GM12875 (cell line): ENCODE measurements around the gene OTOR.

Source experiments
- H3K4me3 ChIP-seq: one replicate; pipeline ENCODE4 v1.5.1; 2011; ENCODE audit warnings: low read depth, low read length, control low read depth
- CTCF ChIP-seq: IDR thresholded peaks from 2 replicates; pipeline ENCODE4 v1.5.1; 2011; ENCODE audit warnings: low read depth, mild to moderate bottlenecking, control low read depth, inconsistent platforms, low read length, moderate library complexity, borderline replicate concordance; ENCODE audit not compliant: insufficient read depth

OTOR gene

GRCh38 chr20:16710781-16711180 lies 37.4 kb upstream of the OTOR start:
- no peak for TF ChIP-seq CTCF
- H3K4me3 ChIP-seq: no peak overlapping the region

DNA sequence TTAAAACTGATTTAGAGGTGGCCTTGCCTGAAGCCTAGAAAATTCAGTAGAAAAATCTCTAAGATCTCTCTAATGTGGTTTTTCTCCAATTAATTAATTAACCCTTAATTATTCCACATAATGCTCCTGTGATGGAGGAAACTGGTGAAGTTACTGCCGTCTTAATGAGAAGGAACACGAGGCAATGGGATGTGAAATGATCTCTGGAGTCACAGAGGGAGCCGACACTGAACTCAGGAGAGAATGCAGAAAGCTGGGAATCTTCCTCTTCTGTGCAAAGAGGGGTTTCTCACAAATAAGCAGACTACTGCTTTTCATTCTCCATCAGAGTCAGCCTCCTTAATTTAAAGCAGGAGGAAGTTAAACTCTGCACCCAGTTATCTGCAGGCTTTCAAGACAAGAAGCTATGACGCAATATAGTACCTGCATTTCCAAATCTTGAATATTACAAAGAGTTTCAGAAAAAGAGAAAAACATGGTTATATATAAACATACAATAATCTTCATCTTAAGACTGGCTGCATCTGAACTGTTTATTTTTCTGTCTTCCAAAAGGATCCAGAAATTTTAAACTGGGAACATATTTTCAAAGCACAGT lies 36.4 kb upstream of the OTOR start:
- no peak overlapping the region for H3K4me3 ChIP-seq
- TF ChIP-seq CTCF: no peak

DNA sequence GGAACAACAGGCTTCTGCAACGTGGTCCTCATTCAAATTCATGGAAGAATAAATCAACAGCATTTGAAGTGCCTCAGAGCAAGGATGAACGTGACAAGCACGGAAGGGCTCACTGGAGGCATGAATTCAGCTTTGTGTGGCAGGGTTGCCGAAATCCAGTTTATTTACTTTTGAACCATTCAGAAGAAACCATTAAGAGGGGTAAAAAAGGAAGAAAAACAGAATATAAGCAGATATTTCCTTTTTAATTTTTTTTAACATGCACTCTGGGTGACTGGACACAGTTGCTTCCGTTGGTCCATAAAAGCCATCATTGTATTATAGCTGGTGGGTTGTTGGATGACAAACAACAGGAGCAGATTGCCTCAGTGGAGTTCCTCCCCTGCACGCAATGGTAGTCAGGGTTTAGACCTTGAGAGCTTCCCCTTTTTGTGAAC lies 35.6 kb upstream of the OTOR start:
- no peak for TF ChIP-seq CTCF
- H3K4me3 ChIP-seq: no peak overlapping the region

- TF ChIP-seq CTCF: no peak
- H3K4me3 ChIP-seq: no peak overlapping the region
Observed at GRCh38 chr20:16713066-16713465, 35.1 kb upstream of the OTOR start.

DNA sequence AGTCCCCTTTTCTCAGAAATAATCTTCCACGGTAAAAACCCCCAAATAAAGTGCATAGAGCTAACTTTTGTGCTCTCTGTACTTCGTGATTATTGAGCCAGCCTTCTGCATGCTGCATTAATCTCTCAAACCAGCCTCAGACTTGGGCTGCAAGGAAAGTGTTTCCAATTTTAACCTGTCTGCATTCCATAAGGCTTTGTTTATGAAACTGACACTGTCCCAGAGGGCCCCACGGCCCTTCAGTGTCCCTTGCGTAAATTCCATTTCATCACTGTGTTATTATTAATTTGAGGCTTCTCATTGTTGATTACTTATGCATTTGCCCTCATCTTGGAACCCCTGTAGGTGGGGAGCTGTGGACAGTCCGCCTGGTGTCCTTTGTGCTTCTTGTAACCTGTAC lies 33.9 kb upstream of the OTOR start:
- no peak overlapping the region for H3K4me3 ChIP-seq
- TF ChIP-seq CTCF: no peak

GRCh38 chr20:16714751-16715150 lies 33.4 kb upstream of the OTOR start:
- H3K4me3 ChIP-seq: no peak overlapping the region
- TF ChIP-seq CTCF: no peak

DNA sequence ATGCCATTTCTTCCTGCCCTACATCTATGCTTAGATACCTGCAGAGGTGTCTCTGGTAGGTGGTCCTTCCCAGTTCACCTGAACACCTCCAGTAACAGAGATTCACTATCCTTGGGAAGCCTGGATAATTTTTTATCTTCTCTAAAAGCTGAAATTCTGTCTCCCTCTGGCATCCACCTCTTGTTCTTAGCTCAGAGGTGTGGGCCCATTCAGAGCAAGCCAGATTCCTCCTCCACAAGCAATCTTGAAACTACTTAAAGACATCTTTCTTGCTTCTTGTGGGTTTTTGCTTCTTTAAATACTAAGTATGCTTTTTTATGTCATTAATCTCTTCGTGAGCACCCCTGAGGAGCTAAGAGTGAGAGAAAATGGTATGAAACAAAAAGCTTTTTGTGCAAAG lies 28.7 kb upstream of the OTOR start:
- TF ChIP-seq CTCF: no peak
- no peak overlapping the region for H3K4me3 ChIP-seq
